Measurements from ENCODE around the gene NLGN1. TPM values are rescaled to one million over a fixed set of nuclear protein-coding genes. Genes with fewer than 3 reads are reported as not detected.

NLGN1 gene
- total RNA-seq, 4 donors from 2014 or later, result 21.6 to 50.7 (median 30.4) TPM

GRCh38 chr3:173465112-173465511, 67.6 kb downstream of the NLGN1 start:
- Histone ChIP-seq H3K4me1 (no peaks in the 10 kb centered on the region), H3K27me3 (no peaks in the 10 kb centered on the region), H3K36me3 (no peaks in the 10 kb centered on the region), H3K27ac (no peak overlapping the region), H3K9me3 (no peaks in the 10 kb centered on the region), H3K4me3 (no peak overlapping the region)
- TF ChIP-seq CTCF (IDR thresholded peaks at IDR 0.05), result no peak
- no peak for TF ChIP-seq EP300 (IDR thresholded peaks at IDR 0.05)
- no peak for TF ChIP-seq POLR2A (IDR thresholded peaks at IDR 0.05)
- WGBS, 2 donors, result 58 to 77% methylated on average over 1 of the region's 1 CpG
- no peak for DNase-seq (ENCODE audit: low spot score in 2 of 2)

GRCh38 chr3:173465898-173466678, 68.5 kb downstream of the NLGN1 start:
- TF ChIP-seq POLR2A (IDR thresholded peaks at IDR 0.05), result no peak
- no peak for TF ChIP-seq EP300 (IDR thresholded peaks at IDR 0.05)
- no peak for TF ChIP-seq CTCF (IDR thresholded peaks at IDR 0.05)
- H3K27me3 ChIP-seq, result no peaks in the 10 kb centered on the region
- no peak overlapping the region for H3K4me3 ChIP-seq
- WGBS, 2 donors, result 90% methylated on average over 4 of the region's 4 CpGs
- no peaks in the 10 kb centered on the region for H3K36me3 ChIP-seq
- no peaks in the 10 kb centered on the region for H3K4me1 ChIP-seq
- no peak overlapping the region for H3K27ac ChIP-seq
- no peak for DNase-seq (ENCODE audit: low spot score in 2 of 2)
- no peaks in the 10 kb centered on the region for H3K9me3 ChIP-seq

- TF ChIP-seq CTCF (IDR thresholded peaks at IDR 0.05) (no peak), EP300 (IDR thresholded peaks at IDR 0.05) (no peak), POLR2A (IDR thresholded peaks at IDR 0.05) (no peak)
- Histone ChIP-seq H3K36me3 (no peaks in the 10 kb centered on the region), H3K27me3 (no peaks in the 10 kb centered on the region), H3K4me1 (no peaks in the 10 kb centered on the region), H3K4me3 (no peak overlapping the region), H3K9me3 (no peaks in the 10 kb centered on the region), H3K27ac (no peak overlapping the region)
- DNase-seq (ENCODE audit: low spot score in 2 of 2), result no peak
Measured at GRCh38 chr3:173467501-173467900, 70.0 kb downstream of the NLGN1 start.

- WGBS, 2 donors, result 65 to 77% methylated on average over 1 of the region's 1 CpG
- TF ChIP-seq CTCF (IDR thresholded peaks at IDR 0.05) (no peak), POLR2A (IDR thresholded peaks at IDR 0.05) (no peak), EP300 (IDR thresholded peaks at IDR 0.05) (no peak)
- peaks cover 0 to 4% (median 0%) of the 10 kb centered on the region in 4 donors for H3K9me3 ChIP-seq
Measured at GRCh38 chr3:173473237-173473636, 75.7 kb downstream of the NLGN1 start.

GRCh38 chr3:173479301-173479700, 81.8 kb downstream of the NLGN1 start:
- peaks cover 0 to 4% (median 0%) of the 10 kb centered on the region in 4 donors for H3K9me3 ChIP-seq
- no peak overlapping the region for H3K4me3 ChIP-seq
- WGBS, 2 donors, result 35 to 40% methylated on average over 2 of the region's 2 CpGs
- DNase-seq (ENCODE audit: low spot score in 2 of 2), result no peak
- no peaks in the 10 kb centered on the region for H3K4me1 ChIP-seq
- no peaks in the 10 kb centered on the region for H3K36me3 ChIP-seq
- no peaks in the 10 kb centered on the region for H3K27me3 ChIP-seq
- H3K27ac ChIP-seq, result no peak overlapping the region
- TF ChIP-seq EP300 (IDR thresholded peaks at IDR 0.05) (no peak), POLR2A (IDR thresholded peaks at IDR 0.05) (no peak), CTCF (IDR thresholded peaks at IDR 0.05) (no peak)

More at GRCh38 chr3:173473237-173473636, 75.7 kb downstream of the NLGN1 start:
- no peak for DNase-seq (ENCODE audit: low spot score in 2 of 2)
- Histone ChIP-seq H3K36me3 (no peaks in the 10 kb centered on the region), H3K4me3 (no peak overlapping the region), H3K4me1 (no peaks in the 10 kb centered on the region), H3K27me3 (no peaks in the 10 kb centered on the region), H3K27ac (no peak overlapping the region)
